GM18861 (cell line): ENCODE data around the gene CDC5L.
A peak's percentile ranks its signal among the peaks of the same experiment; 100 is the strongest.

Source experiments
- ATAC-seq: cut with Tn5 transposase; IDR thresholded peaks from one replicate; pipeline ENCODE4 v1.9.1; 2021; ENCODE audit not compliant: unreplicated experiment

Gene CDC5L

GRCh38 chr6:44451803-44452695 is 64.5 kb downstream of the CDC5L start:
- ATAC-seq: no peak

- no peak for ATAC-seq
These were observed 65.2 kb downstream of the CDC5L start for GRCh38 chr6:44452725-44453124.

GRCh38 chr6:44453146-44453545 is 65.6 kb downstream of the CDC5L start:
- no peak for ATAC-seq

- ATAC-seq: no peak
These were observed 66.7 kb downstream of the CDC5L start for GRCh38 chr6:44454198-44454597.

GRCh38 chr6:44456070-44456965 is 68.8 kb downstream of the CDC5L start:
- ATAC-seq: peak; percentile 57

GRCh38 chr6:44456966-44457292 is 69.4 kb downstream of the CDC5L start:
- ATAC-seq: no peak

GRCh38 chr6:44457596-44457995 is 70.1 kb downstream of the CDC5L start:
- no peak for ATAC-seq

- no peak for ATAC-seq
These were observed 71.0 kb downstream of the CDC5L start for GRCh38 chr6:44458551-44458950.

GRCh38 chr6:44462335-44462734 is 74.8 kb downstream of the CDC5L start:
- ATAC-seq: no peak

- ATAC-seq: no peak
These were observed 75.6 kb downstream of the CDC5L start for GRCh38 chr6:44462797-44463727.

GRCh38 chr6:44463728-44464450 is 76.4 kb downstream of the CDC5L start:
- ATAC-seq: no peak

- ATAC-seq: no peak
These were observed 77.2 kb downstream of the CDC5L start for GRCh38 chr6:44464527-44465310.

GRCh38 chr6:44466955-44467354 is 79.4 kb downstream of the CDC5L start:
- no peak for ATAC-seq

- no peak for ATAC-seq
These were observed 81.3 kb downstream of the CDC5L start for GRCh38 chr6:44468835-44469234.

GRCh38 chr6:44470115-44470464 is 82.6 kb downstream of the CDC5L start:
- no peak for ATAC-seq

GRCh38 chr6:44470746-44471145 is 83.2 kb downstream of the CDC5L start:
- no peak for ATAC-seq

GRCh38 chr6:44471271-44471981 is 83.9 kb downstream of the CDC5L start:
- no peak for ATAC-seq

- no peak for ATAC-seq
These were observed 84.9 kb downstream of the CDC5L start for GRCh38 chr6:44472250-44472945.
